NCI-H146 (cell line): Measurements from ENCODE around the gene NPW.
"Not testable (repeated sequence)": the region's sequence is repeated elsewhere in the genome, so short reads cannot be mapped to it uniquely, and the experiment has no call there.

Source experiments
- DNase-seq: peaks from one replicate; lab custom pipeline; 2025; lab: John Stamatoyannopoulos, UW

NPW gene

GRCh38 chr16:2002406-2003230 is 17.0 kb upstream of the NPW start:
- no peak for DNase-seq

GRCh38 chr16:2003231-2003826 is 16.3 kb upstream of the NPW start:
- DNase-seq = no peak

GRCh38 chr16:2003827-2004641 is 15.6 kb upstream of the NPW start:
- peak; percentile 97 for DNase-seq

- DNase-seq = no peak
These were observed 14.6 kb upstream of the NPW start for GRCh38 chr16:2004795-2005517.

GRCh38 chr16:2005646-2006045 is 13.9 kb upstream of the NPW start:
- DNase-seq = no peak

- no peak for DNase-seq
These were observed 13.3 kb upstream of the NPW start for GRCh38 chr16:2006317-2006716.

GRCh38 chr16:2007081-2007836 is 12.3 kb upstream of the NPW start:
- DNase-seq = peak; percentile 19

- DNase-seq = no peak
These were observed 11.5 kb upstream of the NPW start for GRCh38 chr16:2008009-2008526.

- peak; percentile 31 for DNase-seq
These were observed 10.9 kb upstream of the NPW start for GRCh38 chr16:2008631-2009163.

- peak; percentile 47 for DNase-seq
These were observed 10.3 kb upstream of the NPW start for GRCh38 chr16:2009164-2009711.

GRCh38 chr16:2009791-2010510 is 9.6 kb upstream of the NPW start, which contains the start of gene ZNF598:
Gene ZNF598, minus strand, starts transcription at chr16:2009821.
- DNase-seq = peak; percentile 93

- DNase-seq = not testable (repeated sequence)
These were observed 7.9 kb upstream of the NPW start for GRCh38 chr16:2011726-2012125.

GRCh38 chr16:2013527-2013926 is 6.1 kb upstream of the NPW start:
- no peak for DNase-seq

GRCh38 chr16:2015117-2015946 is 4.3 kb upstream of the NPW start:
- DNase-seq = no peak

GRCh38 chr16:2015947-2016208 is 3.7 kb upstream of the NPW start:
- DNase-seq = no peak

GRCh38 chr16:2016407-2016922 is 3.1 kb upstream of the NPW start:
- DNase-seq = no peak

GRCh38 chr16:2019921-2020831 is 591 bp downstream of the NPW start:
- peak; percentile 48 for DNase-seq

GRCh38 chr16:2022723-2023091 is 3.1 kb downstream of the NPW start:
- peak; percentile 55 for DNase-seq
